ENCODE results near the gene PALLD.

Gene PALLD

GRCh38 chr4:168612450-168613135 lies 115.7 kb downstream of the PALLD start:
- TF ChIP-seq, protein P1, sequence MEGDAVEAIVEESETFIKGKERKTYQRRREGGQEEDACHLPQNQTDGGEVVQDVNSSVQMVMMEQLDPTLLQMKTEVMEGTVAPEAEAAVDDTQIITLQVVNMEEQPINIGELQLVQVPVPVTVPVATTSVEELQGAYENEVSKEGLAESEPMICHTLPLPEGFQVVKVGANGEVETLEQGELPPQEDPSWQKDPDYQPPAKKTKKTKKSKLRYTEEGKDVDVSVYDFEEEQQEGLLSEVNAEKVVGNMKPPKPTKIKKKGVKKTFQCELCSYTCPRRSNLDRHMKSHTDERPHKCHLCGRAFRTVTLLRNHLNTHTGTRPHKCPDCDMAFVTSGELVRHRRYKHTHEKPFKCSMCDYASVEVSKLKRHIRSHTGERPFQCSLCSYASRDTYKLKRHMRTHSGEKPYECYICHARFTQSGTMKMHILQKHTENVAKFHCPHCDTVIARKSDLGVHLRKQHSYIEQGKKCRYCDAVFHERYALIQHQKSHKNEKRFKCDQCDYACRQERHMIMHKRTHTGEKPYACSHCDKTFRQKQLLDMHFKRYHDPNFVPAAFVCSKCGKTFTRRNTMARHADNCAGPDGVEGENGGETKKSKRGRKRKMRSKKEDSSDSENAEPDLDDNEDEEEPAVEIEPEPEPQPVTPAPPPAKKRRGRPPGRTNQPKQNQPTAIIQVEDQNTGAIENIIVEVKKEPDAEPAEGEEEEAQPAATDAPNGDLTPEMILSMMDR (conservative IDR thresholded peaks at IDR 0.05; ENCODE audit: low read length) = no peak
- no peak overlapping the region for H3K4me3 ChIP-seq (ENCODE audit: low read length)
- DNase-seq (ENCODE audit: low read depth) = peak; percentile 54

- DNase-seq (ENCODE audit: low read depth) = no peak
- H3K4me3 ChIP-seq (ENCODE audit: low read length) = no peak overlapping the region
- TF ChIP-seq, protein P1 (conservative IDR thresholded peaks at IDR 0.05; ENCODE audit: low read length) = no peak
These were observed 117.0 kb downstream of the PALLD start for GRCh38 chr4:168613869-168614268.

GRCh38 chr4:168614281-168615057 lies 117.6 kb downstream of the PALLD start:
- TF ChIP-seq, protein P1 (conservative IDR thresholded peaks at IDR 0.05; ENCODE audit: low read length) = no peak
- DNase-seq (ENCODE audit: low read depth) = peak; percentile 68
- H3K4me3 ChIP-seq (ENCODE audit: low read length) = no peak overlapping the region

GRCh38 chr4:168615294-168616065 lies 118.6 kb downstream of the PALLD start:
- TF ChIP-seq, protein P1 (conservative IDR thresholded peaks at IDR 0.05; ENCODE audit: low read length) = no peak
- peak; percentile 99 for DNase-seq (ENCODE audit: low read depth)
- no peak overlapping the region for H3K4me3 ChIP-seq (ENCODE audit: low read length)

DNA sequence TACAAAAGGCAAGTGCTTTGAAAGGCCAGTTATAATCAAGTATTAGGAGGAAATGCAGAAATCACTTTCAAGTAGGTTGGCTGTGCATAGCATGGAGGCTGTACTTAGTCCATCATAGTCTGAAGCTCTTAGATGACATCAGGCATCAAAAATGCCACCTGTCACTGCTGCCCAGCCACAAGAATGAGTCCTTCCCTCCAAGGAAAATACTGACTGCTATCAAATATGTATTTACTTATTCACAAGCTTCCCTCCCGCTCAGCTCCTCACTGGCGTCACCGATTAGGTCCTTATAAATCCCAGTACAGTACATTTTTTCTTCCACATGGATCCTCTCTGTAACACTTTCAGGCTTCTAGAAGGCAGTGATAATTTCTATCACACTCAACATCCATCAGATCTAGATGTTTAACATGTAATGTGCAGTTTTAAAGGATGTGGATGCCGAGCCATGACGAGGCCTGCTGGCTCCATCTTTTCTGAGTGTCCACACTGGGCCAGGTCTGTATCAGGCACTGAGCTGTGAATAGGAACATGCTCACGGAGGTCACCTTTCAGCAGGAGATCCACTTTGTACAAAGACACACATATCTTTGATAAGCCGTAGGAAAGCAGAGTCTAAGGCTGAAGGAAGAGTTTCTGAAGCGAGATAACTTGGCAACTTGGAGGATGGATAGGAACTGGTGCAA lies 121.9 kb downstream of the PALLD start:
- peak; percentile 73 for DNase-seq (ENCODE audit: low read depth)
- TF ChIP-seq, protein P1 (conservative IDR thresholded peaks at IDR 0.05; ENCODE audit: low read length) = no peak
- H3K4me3 ChIP-seq (ENCODE audit: low read length) = no peak overlapping the region

- DNase-seq (ENCODE audit: low read depth) = no peak
- no peak overlapping the region for H3K4me3 ChIP-seq (ENCODE audit: low read length)
- TF ChIP-seq, protein P1 (conservative IDR thresholded peaks at IDR 0.05; ENCODE audit: low read length) = no peak
These were observed 122.4 kb downstream of the PALLD start for GRCh38 chr4:168619266-168619631.

All from AG10803 (cell line).